ENCODE results near the gene MEMO1. TPM values are rescaled to one million over a fixed set of nuclear protein-coding genes. Genes with fewer than 3 reads are reported as not detected.

MEMO1 gene
- total and polyA plus RNA-seq, 9 of the 15 experiments (the other 6 are each of a cell fraction or from before 2014, with no cell fraction given) = 22.1 to 87.7 (median 61.2) TPM

DNA sequence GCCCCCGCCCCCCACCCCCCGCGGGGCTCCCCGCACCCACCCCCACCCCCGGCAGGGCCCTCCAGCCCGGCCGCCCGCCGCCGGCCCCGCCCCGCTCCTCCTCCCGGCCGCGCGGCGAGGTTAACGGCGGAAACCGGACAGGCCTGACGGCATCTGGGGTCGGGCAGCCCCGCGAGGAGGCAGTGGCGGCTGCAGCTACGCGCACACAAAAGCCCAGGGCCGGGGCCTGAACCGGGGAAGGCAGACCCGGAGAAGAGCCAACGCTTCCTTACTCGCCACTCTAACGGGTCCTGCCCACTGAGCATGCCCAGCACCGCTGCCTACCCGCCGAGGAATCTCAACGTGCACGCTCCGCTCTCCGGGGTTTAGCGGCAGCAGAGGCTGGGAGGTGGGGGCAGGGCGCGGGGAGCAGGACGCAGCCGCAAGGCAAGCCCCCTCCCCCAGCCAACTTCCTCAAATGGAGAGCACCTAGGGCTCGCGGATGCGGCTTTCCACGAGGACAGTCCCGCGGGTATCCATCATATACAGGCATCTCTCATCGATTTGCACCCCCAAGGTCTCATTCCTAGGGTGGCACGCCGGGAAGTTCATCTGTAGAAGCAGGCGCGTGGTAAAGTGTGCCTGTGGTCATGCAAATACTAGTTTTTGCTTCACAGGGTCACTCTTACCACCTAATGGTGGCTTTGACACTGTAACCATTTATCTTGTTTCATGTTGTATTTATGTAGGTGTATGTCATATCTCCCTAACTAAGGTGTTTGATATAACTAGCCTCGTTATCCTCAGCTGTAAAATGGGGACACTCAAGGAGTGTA is at the start of gene MEMO1 (continued):
- TF ChIP-seq GABPB2 (CRISPR knock-in tag; conservative IDR thresholded peaks at IDR 0.05) (no peak), RBM22 (IDR thresholded peaks at IDR 0.05; ENCODE audit: low read depth, low read length, poor library complexity, severe bottlenecking) (peak; percentile 53), NR2F6 (CRISPR knock-in tag; IDR thresholded peaks at IDR 0.05) (no peak; the same call in 1 of the 2 replicates), HNRNPH1 (optimal IDR thresholded peaks at IDR 0.05; ENCODE audit: low read depth, low read length) (no peak), FOSL1 (tag; conservative IDR thresholded peaks at IDR 0.05) (peak; percentile 70), U2AF1 (optimal IDR thresholded peaks at IDR 0.05; ENCODE audit: low read depth, low read length) (peak; percentile 66), TCF7 (IDR thresholded peaks at IDR 0.05; ENCODE audit: borderline replicate concordance) (peak; percentile 64), BMI1 (IDR thresholded peaks at IDR 0.05; ENCODE audit: low read length) (no peak), TFAM (CRISPR knock-in tag; conservative IDR thresholded peaks at IDR 0.05) (no peak), PTTG1 (tag; IDR thresholded peaks at IDR 0.05; ENCODE audit: low read depth) (no peak), CBX2 (IDR thresholded peaks at IDR 0.05; ENCODE audit: insufficient read depth, low read length, poor library complexity, severe bottlenecking) (no peak), MYBL2 (IDR thresholded peaks at IDR 0.05; ENCODE audit: low read depth) (no peak), MYBL2 (CRISPR knock-in tag; IDR thresholded peaks at IDR 0.05; ENCODE audit: borderline replicate concordance) (no peak), ZNF561 (CRISPR knock-in tag; conservative IDR thresholded peaks at IDR 0.05) (no peak), MAFK (IDR thresholded peaks at IDR 0.05; ENCODE audit: low read length) (no peak), ZFP36 (IDR thresholded peaks at IDR 0.05; ENCODE audit: low read depth, low read length, partially characterized antibody) (no peak)
- TF ChIP-seq, protein P1, sequence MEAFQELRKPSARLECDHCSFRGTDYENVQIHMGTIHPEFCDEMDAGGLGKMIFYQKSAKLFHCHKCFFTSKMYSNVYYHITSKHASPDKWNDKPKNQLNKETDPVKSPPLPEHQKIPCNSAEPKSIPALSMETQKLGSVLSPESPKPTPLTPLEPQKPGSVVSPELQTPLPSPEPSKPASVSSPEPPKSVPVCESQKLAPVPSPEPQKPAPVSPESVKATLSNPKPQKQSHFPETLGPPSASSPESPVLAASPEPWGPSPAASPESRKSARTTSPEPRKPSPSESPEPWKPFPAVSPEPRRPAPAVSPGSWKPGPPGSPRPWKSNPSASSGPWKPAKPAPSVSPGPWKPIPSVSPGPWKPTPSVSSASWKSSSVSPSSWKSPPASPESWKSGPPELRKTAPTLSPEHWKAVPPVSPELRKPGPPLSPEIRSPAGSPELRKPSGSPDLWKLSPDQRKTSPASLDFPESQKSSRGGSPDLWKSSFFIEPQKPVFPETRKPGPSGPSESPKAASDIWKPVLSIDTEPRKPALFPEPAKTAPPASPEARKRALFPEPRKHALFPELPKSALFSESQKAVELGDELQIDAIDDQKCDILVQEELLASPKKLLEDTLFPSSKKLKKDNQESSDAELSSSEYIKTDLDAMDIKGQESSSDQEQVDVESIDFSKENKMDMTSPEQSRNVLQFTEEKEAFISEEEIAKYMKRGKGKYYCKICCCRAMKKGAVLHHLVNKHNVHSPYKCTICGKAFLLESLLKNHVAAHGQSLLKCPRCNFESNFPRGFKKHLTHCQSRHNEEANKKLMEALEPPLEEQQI (IDR thresholded peaks at IDR 0.05) = peak; percentile 97
- TF ChIP-seq, protein P2, sequence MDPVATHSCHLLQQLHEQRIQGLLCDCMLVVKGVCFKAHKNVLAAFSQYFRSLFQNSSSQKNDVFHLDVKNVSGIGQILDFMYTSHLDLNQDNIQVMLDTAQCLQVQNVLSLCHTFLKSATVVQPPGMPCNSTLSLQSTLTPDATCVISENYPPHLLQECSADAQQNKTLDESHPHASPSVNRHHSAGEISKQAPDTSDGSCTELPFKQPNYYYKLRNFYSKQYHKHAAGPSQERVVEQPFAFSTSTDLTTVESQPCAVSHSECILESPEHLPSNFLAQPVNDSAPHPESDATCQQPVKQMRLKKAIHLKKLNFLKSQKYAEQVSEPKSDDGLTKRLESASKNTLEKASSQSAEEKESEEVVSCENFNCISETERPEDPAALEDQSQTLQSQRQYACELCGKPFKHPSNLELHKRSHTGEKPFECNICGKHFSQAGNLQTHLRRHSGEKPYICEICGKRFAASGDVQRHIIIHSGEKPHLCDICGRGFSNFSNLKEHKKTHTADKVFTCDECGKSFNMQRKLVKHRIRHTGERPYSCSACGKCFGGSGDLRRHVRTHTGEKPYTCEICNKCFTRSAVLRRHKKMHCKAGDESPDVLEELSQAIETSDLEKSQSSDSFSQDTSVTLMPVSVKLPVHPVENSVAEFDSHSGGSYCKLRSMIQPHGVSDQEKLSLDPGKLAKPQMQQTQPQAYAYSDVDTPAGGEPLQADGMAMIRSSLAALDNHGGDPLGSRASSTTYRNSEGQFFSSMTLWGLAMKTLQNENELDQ (CRISPR knock-in tag; IDR thresholded peaks at IDR 0.05; ENCODE audit: borderline replicate concordance) = 0 out of 2 replicates have a peak, but pooled peaks have one; percentile 85
- TF ChIP-seq, protein P3, sequence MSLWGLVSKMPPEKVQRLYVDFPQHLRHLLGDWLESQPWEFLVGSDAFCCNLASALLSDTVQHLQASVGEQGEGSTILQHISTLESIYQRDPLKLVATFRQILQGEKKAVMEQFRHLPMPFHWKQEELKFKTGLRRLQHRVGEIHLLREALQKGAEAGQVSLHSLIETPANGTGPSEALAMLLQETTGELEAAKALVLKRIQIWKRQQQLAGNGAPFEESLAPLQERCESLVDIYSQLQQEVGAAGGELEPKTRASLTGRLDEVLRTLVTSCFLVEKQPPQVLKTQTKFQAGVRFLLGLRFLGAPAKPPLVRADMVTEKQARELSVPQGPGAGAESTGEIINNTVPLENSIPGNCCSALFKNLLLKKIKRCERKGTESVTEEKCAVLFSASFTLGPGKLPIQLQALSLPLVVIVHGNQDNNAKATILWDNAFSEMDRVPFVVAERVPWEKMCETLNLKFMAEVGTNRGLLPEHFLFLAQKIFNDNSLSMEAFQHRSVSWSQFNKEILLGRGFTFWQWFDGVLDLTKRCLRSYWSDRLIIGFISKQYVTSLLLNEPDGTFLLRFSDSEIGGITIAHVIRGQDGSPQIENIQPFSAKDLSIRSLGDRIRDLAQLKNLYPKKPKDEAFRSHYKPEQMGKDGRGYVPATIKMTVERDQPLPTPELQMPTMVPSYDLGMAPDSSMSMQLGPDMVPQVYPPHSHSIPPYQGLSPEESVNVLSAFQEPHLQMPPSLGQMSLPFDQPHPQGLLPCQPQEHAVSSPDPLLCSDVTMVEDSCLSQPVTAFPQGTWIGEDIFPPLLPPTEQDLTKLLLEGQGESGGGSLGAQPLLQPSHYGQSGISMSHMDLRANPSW (CRISPR knock-in tag; IDR thresholded peaks at IDR 0.05) = no peak
